HG03108 (cell line): ENCODE measurements around the gene PRDM16.

Source experiments
- ATAC-seq: cut with Tn5 transposase; IDR thresholded peaks from one replicate; pipeline ENCODE4 v1.9.1; 2021; ENCODE audit warnings: moderate library complexity; ENCODE audit not compliant: unreplicated experiment

PRDM16 gene

DNA sequence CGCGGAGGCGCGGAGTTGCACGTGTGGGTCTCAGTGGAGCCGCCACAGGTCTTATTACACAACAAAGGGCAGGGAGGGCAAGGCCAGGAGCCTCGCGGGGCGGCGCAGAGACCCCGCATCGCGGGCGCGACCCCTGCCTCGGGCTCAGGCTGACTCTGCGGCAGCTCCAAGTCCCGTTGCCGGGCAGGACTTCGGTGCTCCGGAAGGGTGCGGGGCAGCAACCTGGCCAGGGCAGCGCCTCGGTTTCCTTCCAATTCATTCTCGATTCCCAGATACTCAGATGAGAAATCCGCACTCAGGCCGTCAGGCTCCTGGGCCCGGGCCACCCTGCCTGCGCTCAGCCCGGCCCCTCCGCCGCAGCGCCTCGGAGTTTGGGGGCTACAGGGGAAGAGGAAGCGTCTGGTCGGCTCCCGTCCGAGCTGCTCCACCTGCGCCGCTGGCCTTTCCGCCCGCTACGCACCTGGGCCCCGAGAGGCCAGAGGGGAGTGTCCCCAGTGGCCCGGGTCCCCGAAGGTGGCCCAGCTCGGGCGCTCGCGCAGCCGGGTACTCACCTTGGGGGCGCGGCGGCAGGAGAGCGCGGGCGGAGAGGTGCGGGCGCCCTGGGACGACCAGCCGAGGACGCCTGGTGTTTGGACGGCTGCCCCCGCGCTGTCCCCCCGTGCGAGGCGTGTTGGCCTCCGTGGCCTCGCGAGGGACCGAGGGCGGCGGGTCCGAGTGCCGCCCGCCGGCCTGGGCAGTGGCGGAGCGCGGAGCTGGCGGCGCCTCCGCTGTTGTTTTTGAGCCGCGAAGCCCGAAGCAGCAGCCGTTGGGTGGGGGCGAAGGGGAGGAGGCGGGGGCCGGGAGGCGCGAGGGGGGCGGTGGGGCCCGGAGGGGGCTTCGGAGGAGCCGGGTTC, 1.1 kb upstream of the PRDM16 start:
- no peak for ATAC-seq

DNA sequence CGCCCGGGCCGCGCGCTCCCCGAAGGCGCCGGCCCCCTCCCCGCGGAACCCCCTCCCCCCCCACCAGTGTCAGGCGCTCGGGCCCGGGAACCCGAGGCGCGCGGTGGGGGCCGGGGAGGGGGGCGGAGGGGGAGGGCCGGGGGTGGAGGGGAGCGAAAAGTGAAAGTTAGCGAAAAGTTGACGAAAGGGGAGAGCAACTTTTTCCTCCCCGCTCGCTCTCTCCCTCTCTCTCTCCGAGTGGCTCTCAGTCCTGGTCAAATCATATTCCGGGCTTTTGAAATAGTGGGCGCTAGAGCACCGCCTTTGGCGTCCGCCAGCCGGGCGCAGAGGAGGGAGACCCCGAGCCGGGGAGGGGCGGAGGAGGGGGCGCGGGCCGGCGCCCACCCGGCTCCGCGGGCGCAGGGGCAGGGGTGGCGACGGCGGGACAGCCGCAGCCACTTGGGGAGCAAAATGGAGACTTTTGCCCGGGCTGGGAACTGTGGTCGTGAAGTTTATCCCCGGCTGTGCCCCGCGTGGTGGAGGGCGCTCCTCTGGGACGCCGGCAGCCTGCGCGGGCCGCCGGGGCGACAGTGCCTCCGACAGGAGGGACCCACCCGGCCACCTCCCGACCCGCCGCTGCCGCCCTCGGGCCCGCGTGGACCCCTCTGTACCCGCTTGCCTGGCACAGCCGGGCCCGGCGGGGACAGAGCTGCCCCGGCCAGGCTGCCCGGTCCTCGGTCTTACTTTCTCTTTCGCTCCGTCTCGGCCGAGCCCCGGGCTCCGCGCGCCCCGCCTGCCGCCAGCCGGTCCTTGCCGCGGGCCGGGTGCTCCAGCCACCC, 697 bp downstream of the PRDM16 start:
- no peak for ATAC-seq

DNA sequence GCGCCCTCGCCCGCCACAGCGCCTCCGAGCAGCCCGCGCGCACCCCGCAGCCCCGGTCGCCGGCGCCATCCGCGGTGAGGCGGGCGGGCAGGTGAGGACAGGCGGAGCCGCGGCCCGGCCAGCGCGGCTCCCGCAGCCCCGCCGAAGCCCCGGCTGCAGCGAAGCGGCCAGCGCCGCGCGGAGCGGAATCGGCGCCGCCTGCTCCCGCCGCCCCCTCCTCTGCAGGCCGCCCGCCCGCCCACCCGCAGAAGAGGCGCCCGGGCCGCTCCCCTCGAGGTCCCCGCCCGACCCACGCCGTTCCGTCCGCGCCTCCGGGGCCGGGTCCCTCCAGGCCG, 1.3 kb downstream of the PRDM16 start:
- no peak for ATAC-seq

DNA sequence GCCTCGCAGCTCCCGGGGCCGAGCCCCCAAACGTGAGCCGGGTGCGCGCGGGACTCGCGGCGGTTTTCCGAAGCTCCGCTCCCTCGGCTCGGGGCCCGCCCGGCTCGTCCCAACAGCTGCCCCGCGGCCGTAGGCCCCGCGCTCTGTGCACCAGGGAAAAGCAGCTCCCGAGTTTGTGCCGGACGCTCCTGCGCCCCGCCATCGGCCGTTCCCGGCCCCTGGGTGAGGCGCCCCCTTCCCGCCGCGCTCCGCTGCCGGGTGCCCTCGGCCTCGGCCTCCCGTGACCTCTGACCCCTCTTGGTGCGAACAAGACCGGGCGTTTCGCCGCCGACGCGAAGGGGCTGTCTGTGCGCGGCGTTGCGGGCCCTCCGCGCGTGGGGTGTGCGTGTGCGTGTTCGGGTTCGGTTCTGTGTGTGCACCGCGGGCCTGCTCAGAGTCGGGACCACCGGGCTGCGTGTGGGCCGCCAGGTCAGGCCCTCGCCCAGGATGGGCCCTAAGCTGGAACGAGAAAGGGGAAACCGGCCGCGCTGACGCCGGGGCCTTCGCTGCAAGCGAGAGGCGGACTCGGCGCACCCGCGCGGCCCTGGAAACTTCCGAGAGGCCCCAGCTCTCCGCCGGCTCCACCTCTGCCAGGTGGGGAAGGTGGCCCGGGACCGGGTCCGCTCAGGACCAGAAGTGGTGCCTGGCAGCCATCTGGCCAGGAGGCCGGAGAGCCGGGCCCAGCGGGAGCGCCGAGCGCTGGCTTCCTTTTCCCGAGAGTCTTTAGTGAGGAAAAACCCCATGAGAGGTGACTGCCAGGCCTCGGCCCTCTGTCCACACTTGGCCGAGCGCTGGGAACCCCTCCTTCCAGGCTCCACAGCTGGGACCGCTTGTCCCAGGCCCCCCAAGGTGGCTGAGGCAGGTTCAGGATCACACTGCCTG, 1.9 kb downstream of the PRDM16 start:
- no peak for ATAC-seq

DNA sequence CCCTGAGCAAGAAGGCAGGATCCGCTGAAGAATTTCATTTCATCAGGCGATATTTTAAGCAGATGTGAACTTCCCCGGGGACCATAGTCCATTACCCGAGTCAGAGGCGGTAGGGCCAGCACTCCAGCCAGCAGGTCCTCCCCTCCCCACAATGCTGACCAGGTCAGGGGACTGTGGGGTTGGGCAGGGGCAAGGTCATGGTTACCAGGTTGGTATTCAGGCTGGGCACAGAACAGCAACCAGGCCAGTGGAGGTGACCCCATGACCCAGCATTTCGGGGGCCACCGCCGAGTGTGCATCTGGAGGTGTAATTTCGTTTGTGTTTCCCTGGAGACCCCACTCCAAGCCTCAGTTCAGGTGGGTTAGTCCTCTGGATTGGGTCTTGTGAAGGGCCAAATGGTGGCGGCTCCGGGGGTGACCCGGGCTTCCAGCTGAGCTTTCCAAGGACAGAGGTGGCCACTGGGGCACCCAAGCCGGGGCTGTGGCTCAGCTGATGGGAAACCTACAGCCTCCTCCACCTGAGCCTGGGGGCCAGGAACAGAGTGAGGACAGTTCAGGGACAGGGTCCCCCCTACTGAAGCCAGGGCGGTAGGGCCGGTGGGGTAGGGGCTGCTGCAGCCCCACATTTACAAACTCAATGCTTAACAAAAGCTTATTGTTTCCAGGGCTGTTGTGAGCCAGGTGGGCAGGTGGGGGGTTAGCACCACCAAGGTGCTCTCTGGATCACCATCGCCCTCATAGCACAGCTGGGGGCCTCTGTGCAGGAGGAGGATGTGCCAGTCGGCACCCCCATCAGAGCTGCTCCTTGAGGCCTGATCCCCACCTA, 2.8 kb downstream of the PRDM16 start:
- no peak for ATAC-seq

DNA sequence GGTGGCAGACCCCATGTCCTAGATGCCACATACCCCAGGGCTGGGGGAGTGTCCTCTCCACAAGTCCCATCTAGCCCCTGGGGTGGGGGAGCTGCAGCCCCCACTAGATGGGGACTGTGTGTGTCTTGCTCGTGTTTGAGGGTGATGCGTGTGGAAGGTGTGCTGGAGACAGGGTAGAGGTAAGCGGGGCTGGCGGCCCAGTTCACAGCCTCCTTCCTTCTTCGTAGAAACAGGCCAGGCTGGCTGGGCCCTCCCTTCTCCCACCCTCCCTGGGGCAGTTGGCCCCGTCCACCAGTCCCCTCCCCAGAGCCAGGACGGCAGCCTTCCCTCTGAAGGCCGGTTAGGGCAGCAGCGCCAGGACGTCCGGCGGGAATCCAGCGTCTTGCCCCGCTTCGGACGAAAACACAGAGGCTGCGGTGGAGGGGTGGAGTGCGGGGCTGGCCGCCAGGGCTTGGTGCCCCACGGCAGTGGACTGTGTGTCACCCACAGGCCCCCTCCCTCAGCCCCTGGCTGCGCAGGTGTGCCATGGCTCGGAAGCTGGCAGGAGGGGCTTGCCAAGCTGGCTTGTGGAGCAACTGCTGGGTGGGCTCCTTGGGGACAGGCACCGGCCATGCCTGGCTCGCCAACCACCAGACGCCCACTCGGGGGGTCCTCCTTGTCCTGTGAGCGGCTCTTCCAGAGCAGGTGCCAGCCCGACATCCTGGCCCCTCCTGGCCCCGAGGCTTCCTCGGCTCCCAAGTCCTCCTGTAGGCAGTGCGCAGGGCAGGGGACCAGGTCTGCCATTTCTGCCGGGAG, 3.6 kb downstream of the PRDM16 start:
- ATAC-seq: no peak

DNA sequence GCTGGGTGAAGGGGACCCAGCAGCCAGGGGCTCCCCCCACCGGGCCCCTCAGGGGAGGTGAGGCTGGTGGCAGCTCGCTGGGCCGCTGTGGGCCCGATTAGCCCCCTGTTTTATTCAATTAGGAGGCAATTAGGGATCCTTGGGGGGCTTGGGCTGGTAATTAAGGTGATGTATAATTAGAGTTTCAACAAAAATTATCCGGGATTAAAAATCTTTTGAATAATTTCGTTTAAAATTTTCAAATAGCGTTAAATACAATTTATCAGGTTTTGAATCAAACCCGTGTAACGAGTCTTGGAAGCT, 4.1 kb downstream of the PRDM16 start:
- no peak for ATAC-seq

DNA sequence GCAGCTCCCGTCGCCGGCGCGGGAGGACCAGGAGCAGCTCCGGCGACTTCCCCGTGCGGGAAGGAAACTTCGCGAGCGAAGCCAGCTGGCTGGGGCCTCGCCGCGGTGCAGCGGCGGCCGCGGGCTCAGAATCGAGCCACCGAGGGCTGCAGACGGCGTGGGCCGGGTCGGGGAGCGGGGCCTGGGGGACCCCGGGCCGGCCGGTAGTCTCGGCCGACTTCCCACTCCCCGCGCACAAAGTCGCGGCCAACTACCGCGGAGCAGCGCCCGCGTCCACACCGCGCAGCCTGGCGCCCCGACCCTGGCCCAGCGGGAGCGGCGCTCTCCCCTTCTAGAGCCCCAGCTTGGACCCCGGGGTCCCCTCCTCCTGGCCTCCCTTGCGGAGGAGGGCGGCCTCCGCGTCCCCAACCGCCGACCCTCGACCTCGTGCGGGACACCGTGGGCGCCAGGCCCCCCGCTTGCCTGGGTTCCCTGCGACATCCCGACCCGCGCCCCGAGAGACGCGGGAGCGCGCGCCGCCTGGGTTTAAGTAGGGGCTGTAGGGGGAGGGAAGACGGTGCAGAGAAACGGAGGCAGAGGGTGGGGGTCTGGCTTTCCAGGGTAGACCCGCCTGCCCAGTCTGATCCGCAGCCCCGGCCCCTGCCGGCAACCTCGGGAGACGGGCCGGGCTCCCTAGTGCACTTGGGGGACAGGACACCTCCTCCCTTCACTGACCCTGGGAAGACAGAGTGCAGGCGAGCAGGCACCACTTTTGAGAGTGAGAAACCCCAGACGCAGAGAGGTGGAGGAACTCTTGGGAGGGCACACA, 4.7 kb downstream of the PRDM16 start:
- ATAC-seq: no peak

DNA sequence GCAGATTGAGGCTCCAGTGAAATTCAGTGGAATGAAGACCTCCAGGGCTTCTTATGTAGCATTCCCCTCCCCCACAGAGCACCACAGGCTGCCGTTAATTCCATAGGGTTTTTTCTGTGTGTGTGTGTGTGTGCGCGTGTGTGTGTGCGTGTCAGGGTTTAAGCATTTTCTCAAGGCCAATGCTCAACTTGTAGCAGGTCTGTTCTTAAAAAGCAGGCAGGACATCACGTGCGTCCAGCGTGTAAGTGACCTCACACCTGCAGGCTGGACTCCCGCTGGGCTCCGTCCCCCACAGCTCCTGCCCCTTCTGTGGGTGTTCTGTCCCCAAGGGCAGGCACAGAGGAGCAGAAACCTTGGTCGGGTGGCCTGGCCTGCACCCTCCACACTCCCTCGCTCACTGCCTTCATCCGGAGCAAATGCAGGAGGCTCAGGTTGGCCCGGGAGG, 5.3 kb downstream of the PRDM16 start:
- no peak for ATAC-seq

DNA sequence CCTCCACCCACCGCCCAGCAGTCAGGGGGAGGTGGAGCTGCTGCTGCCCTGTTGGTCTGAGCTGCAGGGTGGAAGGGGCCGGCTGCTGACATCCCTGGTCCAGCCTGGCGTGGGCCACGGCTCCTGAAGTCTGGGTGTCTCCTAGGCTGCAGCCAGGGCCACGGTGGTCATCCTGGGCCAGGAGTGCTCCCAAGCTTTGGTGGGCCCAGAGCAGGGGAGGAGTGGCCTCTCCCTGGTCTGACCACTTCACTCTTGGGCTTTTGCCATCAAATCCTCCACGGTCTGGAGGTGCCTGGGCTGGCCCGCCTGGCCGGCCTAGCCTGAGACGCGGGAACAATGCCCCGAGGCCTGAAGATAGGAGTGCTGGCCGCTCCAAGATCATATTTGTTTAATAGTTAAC, 5.8 kb downstream of the PRDM16 start:
- ATAC-seq: no peak

DNA sequence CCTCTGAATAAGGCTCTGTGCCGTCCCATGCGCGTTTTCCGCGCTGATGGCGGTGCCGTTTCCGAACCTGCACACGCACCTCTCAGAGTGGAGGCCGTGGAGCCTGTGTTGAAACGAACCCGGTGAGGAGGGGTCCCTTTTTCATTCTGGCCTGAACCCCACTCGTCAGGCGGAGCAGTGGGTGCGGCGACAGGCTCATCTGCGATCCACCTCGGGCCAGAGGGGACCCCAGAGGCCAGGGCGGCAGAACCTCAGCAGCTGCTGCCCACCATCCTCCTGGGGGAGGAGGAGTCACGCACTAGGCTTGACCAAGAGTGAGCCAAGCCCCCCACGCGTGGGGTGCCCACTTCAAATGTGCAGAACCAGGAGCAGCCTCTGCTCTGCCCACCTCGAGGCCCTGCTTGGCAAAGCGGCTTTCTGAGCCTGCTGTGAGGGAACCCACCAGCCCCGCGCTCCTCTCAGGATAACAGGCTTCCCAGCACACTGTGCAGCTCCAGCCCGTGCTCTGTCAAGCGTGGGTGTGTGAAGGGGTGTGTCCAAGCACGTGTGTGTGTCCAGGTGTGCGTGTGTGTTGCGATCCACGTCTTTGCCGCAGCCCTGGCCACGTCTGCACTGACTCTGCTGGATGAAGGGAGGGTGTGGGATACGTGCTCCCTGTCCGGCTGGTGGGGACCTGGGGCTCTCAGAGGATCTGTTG, 6.8 kb downstream of the PRDM16 start:
- no peak for ATAC-seq

DNA sequence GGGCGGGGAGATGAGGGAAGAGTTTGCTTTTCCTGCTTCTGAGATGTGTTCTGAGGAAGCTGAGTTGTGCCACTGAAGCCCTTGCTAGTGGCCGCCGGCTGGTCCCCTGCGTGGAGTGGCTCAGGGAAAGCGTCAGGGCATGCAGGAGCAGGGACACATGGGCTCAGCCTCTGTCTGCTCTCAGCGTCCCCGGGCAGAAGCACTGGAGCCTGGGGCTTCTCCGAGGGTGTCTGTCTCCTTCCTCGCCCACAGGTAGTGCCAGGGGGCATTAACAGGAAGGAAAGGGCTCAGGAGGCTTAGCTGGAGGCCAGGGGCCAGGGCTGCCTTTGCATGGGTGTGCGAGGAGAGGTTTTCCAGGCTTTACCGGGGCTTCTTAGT, 7.3 kb downstream of the PRDM16 start:
- no peak for ATAC-seq

DNA sequence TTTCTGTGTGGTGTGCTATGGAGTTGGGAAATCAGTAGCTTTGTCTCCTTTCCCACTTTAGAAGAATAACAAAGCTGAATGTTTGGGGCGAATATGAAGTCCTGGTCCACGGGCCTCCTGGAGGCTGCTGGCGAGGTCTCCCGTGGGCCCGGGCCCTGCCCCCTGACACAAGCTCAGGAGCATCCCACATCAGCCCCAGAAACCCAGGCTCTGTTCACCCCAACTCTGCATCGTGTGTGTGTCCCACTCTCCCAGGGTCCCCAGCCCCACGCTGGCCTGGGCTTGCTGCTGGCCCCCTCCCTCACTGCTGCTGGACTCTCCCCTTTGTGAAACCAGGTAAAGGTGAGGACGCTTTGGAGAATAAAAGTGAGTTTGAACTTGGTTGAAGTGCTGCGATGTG, 8.1 kb downstream of the PRDM16 start:
- ATAC-seq: no peak

DNA sequence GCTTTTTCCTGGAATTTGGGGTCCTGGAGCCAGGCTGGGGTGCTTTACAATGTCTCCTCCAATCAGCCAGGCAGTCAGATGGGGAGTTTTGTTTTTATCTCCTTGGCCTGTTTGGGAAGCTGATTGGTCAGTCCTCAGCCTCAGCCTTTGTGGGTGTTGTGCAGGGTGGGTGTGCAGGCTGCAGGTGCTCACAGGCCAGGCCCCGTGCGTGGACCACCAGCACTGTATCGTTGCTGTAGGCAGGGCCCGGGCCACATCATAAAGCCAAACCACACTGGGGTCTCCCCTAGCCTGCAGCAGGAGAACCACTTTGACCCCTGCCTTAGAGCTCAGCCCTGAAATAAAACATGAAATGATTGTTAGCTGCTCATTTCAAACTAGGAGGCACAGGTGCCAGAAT, 8.6 kb downstream of the PRDM16 start:
- ATAC-seq: no peak

DNA sequence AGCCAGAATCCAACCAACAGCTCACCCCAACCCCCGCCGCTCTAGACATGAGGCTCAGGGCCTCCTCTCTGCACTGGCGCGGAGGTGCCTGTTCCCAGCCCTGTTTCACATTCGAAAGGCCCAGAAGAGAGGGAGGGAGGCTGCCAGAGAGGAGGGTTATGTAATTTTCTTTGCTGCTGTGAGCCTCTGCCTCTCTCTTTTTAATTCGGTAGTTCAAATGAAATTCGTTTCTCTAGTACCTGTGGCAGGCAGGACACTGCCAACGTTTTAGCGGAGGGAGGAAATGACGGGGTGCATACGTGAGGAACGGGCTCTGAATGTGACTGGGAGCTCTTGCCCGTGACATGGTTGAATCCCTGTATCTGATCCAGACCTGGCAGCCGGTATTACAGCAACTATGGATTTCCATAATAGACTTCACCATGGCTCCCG, 9.4 kb downstream of the PRDM16 start:
- ATAC-seq: no peak

DNA sequence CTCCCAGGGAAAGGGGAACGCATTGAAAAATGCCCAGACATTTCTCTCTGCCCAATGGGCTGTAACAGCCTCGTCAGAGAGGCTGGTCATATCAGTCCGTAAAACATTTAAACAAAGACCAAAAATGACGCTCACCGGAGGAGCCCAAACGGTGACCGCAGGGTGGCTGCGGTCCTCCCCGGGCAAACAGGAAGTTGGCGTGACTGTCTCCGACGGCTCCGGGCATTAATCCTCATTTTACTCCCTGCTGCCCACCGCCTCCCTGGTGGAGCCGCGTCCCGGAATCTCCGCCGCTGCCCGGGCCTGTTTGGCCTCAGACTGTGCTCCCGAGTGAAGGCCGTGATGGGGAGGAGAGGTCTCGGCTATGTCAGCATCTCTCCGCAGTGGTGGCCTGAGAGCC, 9.9 kb downstream of the PRDM16 start:
- no peak for ATAC-seq

DNA sequence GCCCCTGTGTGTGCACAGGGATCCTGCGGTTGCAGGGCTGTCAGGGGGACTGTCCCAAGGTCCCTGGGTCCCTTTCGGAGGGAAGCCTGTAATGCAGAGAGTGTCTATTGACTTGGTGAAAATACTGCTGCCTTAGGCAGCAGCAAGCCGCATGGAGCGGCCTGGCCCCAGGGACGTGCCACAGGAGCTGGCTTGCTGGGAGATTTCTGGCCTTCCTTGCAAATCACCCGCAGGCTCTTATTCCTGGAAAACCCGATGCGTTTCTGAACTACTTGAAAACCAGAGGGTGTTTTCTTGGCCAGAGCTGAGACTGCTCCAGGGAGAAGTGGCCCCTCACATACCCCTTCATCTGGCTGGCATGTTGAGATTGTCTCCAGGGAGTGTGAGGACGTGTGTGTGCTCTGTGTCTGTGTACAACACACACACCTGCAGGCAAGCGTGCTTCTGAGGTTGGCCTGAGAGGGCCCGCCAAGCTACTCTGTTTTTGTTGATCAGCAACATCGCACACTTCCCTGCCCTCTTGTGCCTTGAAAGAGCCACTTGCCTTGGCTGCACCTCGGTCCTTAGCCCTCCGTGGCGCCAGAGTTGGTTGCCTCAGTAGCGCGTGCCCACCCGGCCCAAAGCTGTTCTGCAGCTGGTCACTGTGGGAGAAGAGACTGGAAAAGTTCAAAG, 10.5 kb downstream of the PRDM16 start:
- no peak for ATAC-seq
